LoVo (cell line): ENCODE results near the gene PATJ.
"Not testable (repeated sequence)": the region's sequence is repeated elsewhere in the genome, so short reads cannot be mapped to it uniquely, and the experiment has no call there.

Source experiments
- DNase-seq: peaks from one replicate; pipeline ENCODE4 v3.0.0-alpha.2; 2016; ENCODE audit warnings: low spot score

PATJ gene

DNA sequence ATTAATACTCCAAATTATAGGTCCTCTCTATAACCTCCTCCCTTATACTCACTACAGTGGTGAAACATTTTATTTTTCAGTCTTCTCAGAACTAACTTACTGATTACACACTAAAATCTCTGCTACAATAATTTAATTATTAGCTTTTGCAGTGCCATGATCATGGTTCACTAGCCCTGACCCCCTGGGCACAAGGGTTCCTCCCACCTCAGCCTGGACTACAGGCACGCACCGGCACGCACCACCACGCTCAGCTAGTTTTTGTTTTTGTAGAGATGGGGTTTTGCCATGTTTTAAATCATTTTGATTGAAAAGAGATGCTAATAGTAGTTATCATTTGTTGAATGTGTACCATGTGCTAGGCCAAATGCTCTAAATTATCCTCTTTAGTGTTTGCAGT, 6.3 kb downstream of the PATJ start:
- no peak for DNase-seq

DNA sequence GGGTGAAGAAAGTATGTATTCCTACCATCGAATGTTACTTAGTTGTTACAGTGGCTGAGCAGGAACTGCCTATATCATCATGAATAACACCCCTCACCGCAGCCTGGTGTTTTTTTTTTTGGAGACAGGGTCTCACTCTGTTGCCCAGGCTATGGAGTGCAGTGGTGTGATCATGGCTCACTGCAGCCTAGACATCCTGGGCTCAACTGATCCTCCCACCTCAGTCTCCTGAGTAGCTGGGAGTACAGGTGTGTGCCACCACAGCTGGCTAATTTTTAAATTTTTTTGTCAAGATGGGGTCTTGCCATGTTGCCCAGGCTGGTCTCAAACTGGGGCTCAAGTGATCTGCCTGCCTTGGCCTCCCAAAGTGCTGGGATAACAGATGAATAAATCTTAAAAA, 7.3 kb downstream of the PATJ start:
- DNase-seq: no peak

DNA sequence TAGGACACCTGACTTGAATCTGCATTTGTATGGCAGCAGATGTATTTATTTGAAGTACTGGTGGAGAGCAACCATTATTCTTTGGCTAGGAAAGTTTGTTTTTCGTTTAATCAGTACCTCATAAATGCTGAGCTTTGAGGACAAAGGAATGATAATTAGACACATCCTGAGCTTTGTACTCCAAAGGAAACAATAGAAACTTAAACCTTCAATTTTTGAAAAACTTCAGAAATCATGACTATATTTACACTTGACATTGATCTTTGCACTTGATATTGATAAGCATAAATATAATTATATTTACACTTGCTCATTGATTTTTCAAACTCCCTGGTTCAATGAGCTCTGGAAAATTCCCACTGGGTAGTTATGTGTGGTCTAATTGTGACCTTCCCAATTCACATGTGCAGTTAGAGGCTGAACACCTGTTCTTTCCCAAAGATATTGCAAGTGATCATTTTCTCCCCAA, 10.7 kb downstream of the PATJ start:
- no peak for DNase-seq

DNA sequence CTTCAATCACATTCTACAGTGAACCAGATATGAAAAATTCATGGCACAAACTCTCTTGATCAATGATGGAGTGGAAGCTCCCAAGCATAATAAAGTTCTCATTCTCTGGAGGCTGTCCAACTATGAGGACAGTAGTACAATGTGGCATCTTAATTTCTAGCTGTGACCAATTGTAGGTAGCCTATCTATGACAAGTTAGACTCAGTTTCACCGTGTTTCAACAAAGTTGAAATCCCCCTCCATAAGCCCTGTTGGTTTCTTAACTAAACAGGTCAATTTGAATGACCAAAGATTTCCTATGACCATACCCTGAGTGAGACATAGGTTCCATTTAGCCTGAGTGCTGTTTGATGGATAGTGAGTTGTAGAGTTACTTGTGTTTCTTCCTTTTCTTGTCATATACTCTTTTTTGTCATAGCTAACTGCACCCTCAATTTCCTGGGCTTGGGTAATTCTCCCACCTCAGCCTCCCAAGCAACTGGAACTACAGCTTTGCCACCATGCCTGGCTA, 11.8 kb downstream of the PATJ start:
- no peak for DNase-seq

DNA sequence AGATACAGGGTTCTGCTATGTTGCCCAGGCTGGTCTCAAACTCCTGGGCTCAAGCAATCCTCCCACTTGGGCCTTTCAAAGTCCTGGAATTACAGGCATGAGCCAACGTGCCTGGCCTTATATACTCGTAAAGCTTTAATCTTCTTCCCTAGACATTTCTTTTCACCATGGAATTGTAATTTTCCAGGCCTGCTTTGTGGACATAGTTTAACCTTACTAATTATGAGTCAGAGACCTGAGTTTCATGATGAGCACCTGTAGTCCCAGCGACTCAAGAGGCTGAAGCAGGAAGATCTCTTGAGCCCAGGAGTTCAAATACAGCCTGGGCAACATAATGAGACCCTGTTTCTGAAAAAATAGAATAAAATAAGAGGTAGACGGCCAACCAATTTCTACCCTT, 12.3 kb downstream of the PATJ start:
- DNase-seq: peak; percentile 64

DNA sequence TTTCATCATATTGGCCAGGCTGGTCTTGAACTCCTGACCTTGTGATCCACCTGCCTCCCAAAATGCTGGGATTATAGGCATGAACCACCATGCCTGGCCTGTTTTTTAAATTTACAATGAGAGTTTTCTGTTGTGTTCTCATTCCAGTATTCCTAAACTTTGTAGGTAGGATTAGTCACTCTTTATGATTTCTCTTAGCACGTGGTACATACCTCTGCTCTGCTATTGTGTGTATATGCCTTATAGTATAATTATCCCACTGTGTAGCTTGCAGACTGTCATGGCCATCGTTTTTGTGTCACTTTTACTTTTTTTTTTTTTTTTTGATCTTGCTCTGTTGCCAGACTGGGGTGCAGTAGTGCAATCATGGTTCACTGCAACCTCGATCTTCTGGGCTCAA, 14.5 kb downstream of the PATJ start:
- no peak for DNase-seq

DNA sequence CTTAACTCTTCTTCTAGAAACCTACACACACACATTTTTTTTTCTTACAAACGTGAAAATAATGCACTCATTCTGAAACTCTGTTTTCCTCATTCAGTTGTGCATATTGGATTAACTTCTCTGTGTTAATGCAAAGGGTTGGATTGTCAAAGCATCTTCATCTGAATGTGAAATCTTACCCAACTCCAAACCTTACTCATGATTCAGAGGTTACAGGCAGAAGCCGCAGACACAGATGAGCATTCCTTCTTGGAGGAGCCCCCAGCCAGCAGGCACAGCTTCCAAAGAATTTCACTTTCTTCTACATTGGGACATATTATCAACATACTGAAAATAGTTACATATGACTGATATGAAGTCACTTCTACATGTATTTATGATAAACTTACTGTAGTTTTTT, 15.7 kb downstream of the PATJ start:
- no peak for DNase-seq

DNA sequence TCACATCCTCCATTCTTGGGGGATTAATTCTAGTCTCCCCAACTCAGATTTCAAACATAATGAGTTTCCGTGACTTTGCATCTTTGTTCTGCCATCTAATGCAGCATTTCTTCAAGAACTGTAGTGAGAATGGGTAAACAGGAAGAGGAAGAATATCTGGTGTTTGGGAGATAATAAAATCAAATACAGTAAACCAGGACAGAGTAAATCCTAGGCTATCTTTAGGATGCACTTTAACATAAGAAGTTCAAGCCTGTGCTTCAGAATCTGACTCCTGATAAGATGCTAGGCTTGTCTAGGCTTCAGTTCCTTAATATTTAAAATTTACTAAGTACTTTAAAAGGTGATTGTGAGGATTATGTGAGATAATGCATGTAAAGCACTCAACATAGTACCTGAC, 27.9 kb downstream of the PATJ start:
- DNase-seq: no peak

DNA sequence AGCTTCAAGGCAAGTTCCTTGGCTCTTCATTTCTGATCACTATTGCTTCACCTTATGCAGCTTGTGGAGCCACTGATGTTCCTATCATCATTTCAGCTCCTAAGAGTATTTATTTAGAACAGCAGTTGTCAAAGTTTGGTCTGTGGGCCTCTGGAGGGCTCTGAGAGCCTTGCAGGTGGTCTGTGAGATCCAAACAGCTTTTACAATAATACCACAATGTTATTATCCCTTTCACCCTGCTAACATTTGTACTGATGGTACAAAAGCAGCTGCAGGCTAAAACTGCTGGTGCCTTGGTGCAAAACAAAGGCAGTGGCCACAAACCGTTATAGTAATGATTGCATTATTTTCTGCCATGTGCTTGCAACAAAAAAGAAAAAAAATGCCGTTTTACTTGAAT, 33.8 kb downstream of the PATJ start:
- DNase-seq: no peak

DNA sequence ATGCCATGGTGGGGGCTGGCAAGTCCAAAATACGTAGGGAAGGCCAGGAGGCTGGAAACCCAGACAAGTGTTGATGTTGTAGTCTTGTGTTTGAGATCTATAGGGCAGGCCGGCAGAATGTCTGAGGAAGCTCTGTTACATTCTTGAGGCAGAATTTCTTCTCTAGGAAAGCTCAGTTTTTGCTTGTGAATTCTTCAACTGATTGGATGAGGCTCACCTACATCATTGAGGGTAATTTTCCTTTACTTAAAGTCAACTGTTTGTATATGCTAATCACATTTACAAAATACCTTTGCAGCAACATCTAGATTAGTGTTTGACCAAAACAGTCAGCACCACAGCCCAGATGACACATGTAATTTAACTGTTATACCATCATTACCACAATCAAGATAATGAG, 37.0 kb downstream of the PATJ start:
- DNase-seq: no peak

DNA sequence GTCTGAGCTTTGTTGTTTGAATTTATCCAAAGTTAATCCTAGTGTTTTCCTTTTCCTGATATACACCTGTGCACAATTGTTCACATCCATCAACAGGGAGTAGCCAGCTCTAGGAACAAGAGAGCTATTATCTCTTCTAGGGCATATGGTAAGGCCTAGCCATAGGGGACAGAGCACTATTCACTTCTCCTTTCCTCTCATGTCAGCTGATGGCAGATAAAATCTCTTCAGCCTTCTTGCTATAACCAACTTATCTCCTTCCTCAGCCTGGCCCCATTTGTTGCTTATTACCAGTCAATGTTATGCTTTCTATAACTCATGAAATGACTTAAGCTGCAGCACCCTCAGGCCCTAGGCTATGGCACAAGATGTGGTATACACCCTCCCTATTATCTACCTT, 38.9 kb downstream of the PATJ start:
- no peak for DNase-seq

DNA sequence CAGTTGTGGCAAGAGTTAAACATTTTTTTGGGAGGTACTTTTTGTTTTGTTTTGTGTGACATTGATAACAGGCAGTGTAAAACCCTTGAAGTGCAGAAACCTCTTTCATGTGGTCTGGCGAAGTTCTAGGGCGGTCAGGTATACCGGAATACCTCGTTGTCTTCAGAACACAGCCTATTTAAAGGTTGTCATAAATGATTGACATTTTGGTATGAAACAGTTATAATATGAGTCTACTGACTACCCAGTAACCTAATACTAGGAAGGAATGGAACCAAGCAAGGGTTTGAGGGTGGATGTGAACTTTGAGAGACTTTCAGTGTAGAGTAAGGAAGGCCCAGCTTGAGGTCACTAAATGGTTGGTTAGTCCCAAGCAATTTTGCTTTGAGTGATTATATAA, 40.5 kb downstream of the PATJ start:
- no peak for DNase-seq

DNA sequence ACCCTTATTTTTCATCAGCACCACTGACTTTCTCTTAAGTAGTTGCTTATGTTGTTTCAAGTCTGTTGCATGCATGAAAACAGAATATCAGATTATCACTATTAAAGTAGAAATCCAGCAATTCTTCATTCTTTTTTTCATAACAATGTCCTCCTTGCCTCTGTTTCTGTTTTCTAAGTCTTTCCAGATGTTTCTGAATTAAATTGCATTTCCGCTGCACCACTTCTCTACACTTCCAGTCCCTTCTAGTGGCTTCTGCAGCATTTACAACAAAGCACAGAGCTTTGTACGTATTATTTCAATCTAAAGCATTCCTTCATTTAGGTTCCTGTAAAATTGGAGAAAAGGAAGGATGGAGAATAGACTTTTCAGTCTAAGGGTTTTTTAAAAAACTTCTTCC, 42.4 kb downstream of the PATJ start:
- DNase-seq: no peak

DNA sequence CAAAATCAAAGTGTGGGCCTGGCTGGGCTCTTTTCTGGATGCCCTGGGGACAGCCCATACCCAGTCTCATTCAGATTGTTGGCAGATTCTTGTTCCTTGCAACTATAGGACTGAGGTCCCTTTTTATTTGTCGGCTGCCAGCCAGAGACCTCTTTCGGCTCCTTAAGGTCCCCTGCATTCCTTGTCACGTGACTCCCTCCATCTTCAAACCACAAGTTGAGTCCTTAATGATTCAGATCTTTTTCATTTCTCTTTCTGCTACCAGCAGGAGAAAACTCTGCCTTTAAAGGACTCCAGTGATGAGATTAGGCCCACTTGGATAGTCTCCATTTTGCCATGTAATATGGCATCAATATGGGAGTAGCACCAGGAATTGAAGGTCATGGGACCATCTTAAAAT, 48.6 kb downstream of the PATJ start:
- DNase-seq: no peak

DNA sequence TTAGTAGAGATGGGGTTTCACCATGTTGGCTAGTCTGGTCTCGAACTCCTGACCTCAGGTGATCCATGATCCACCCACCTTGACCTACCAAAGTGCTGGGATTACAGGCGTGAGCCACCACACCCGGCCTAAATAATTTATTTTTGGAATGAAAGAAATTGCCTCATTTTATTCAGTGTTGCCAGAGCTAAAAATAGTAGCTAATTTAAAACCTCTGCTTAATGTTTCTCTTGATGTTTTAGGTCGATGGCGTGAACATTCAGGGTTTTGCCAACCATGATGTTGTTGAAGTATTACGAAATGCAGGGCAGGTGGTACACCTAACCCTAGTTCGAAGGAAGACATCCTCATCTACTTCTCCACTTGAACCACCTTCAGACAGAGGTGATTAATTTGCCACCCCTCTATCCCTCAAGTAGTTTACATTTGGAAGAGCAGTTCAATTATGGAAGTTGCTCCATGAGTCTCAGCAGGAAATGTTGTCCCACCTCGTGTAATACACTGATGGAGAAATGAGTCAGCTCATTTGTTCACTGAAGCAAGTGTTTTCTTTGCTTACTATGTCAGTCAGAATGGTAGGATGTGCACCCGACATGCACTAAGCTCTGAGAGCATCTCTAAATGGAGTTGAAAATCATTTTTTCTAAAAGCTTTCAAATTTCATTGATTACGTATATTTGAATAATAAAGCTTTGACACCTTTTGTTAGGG, 54.9 kb downstream of the PATJ start:
- DNase-seq: no peak

DNA sequence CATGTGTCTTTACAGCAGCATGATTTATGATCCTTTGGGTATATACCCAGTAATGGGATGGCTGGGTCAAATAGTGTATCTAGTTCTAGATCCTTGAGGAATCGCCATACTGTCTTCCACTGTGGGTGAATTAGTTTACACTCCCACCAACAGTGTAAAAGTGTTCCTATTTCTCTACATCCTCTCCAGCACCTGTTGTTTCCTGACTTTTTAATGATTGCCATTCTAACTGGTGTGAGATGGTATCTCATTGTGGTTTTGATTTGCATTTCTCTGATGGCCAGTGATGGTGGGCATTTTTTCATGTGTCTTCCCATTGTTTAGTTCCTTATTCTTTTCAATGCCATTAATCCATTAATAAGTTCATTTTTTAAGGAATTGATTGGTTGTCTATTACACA, 58.8 kb downstream of the PATJ start:
- DNase-seq: not testable (repeated sequence)

DNA sequence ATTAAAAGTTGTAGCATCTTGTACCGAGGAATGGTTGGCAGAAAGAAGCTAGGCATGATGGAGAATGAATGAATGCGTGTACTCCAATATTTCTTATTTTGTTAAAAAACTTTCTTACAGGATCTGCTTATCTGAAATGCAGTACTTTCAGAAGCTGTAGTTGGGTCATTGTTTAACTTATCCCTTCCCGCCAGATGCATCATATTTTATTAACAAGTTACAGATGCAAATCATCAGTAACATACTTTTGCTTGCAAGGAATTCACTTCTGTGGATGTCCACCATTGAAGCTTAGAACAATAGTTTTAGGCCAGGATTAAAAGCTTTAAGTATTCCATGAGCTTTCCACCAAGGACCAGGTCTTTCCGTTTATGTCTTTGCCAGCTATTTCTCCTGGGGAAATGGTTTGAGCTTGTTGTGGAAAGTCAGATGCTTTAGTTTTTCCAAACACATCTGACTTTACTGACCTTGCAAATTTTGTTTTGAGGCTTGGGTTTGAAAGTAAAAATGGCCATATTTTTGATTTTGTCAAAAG, 65.4 kb downstream of the PATJ start:
- no peak for DNase-seq

DNA sequence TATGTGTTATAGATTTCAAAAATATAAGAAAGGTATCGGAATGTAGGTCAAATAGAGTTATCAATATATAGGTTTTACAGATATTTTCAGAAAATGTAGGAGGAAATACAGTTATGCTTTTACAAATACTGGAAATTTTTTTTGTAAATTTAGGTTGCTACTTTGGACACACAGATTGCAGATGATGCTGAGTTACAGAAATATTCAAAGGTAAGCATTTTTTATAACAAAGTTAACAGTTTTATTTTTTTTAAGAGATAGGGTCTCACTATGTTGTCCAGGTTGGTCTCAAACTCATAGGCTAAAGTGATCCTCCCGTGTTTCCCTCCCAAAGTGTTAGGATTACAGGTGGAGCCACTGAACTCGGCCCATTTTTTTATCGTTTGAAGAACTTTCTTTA, 66.0 kb downstream of the PATJ start:
- DNase-seq: no peak

DNA sequence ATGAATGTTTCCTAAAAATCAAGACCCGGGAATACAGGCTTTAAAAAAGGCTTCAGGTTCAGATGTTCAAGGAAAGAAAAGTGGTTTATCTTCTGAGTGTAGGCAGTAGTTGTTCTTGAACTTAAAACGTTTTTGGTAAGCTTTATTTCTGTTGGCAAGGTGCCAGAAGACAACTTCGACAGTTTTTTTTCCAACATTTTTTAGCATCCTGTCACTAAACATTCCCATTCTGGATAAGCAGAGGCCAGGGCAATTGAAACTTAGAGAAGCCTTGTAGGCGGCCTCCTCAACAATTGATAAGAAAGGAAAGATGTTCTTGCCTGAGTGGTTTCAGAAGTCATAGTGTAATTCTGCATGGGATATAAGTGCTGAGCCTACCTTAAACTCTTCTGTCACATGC, 66.7 kb downstream of the PATJ start:
- DNase-seq: no peak

DNA sequence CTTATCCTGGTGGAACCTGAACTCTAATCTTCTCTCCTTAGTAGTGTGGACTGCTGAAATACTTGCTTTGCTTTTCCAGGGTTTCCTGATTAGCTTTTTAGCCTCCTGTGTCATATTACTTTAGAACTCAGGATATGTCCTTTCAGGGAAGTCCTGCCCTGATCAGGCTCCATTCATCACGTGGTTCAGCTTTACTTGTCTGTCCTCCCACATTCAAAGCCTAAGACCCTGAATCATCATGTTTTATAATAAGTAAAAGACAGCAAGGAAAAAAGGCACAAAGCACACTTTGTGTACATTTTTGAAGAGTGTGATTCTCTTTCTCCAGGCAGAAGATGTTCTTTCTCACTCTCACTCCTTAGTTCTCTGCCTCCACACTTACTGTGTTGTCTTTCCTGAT, 70.6 kb downstream of the PATJ start:
- no peak for DNase-seq

DNA sequence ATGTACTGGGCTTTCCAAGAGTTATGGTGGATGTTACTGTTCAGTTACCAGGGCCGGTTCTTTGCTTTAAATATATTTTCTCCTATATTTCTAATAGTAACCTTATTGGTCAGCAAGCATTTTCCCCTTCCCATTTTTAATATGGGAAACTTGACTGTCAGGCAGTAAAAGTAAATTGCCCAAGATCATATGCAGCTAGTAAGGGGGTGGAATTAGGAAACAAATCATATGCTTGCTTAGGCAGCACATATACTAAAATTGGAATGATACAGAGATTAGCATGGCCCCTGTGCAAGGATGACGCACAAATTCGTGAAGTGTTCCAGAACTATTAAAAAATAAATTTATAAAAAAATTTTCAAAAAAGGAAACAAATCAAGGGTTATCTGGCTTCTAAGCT, 73.9 kb downstream of the PATJ start:
- no peak for DNase-seq

DNA sequence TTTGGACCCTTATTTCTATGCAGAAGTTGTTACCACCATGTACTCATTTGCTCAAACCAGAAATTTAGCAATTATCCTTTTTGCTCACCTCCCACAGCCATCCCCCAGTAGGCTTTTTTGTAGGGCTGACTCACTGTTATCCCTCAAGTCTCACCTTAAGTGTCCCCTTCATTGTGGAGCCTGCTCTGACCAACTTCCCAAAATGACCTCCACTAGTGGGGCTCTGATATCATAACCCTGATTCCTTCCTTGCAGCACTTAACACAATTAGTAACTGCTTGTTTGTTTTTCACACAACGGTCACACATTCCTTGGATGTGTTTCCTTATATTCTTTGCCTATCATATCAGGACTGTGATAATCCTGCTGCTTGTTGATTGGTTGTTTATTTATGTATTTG, 76.7 kb downstream of the PATJ start:
- no peak for DNase-seq

DNA sequence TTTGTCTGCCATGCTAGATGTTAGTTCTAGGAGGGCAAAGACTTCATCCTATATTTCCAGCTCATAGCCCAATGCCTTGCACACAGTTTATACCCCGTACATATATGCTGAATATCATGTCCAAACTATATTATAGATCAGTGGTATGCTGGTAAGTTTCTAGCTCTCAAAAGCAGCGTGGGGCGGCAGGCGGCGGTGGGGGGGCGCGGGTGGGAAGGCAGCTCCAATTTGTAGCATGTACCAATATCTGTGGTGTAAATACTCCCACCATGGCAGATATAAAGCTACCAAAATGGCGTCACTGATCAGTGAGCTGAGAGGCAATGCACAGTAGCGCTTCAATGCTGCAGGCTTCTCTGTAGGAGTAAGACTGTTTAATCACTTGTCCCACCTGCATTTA, 77.1 kb downstream of the PATJ start:
- no peak for DNase-seq

DNA sequence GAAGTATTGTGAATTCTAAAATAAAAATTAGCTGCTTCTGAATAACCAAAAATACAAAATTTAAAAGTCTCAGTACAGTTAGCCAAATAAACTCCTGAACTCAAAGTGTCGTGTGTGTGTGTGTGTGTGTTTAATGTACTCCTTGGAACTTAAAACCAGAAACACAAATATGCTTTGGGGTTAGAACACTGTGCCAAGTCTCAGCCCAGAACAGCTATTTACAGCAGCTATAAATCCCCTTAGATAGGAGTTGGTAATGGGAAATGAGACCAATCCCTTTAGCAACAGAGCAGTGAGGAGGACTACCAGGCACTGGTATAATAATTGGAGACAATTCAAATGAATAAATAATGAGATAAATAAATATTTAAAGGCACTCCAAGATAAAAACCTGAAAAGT, 83.1 kb downstream of the PATJ start:
- no peak for DNase-seq
